Stimulated activated CD8-positive, alpha-beta memory T cell treated with anti-CD3 and anti-CD28 coated beads, Interleukin-15, amount 100 ng/mL, for 4 hours (primary cell): ENCODE data around the gene RAB29.
"Not testable (repeated sequence)": the region's sequence is repeated elsewhere in the genome, so short reads cannot be mapped to it uniquely, and the experiment has no call there.

ENCODE experiments used
- DNase-seq, 2 donors: peaks; one replicate each; pipeline ENCODE4 v3.0.0-alpha.2; 2020; ENCODE audit warnings: low read depth in 2 of 2

RAB29 gene

GRCh38 chr1:205775015-205775716 is at the start of gene RAB29:
Gene RAB29, minus strand, starts transcription at chr1:205775482. Its CDS starts 526 bp downstream, at chr1:205774956.
- DNase-seq = peak; percentile 64 to 79

DNA sequence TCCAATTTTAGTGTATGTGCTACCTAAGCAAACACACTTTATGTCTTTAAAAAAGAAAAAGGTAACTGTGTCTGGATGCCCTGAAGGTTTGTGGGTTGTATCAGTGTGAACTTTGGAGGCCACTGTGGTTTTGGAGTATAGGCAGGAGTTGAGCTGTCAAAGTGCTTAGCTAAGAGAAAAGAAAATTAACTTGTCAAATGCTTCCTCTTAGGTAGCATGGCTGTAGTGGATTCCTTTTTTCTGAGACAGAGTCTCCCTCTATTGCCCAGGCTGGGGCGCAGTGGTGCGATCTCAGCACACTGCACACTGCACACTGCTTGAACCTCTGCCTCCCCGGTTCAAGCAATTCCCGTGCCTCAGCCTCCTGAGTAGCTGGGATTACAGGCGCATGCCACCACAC is 48.9 kb upstream of the RAB29 start:
- DNase-seq = no peak

- DNase-seq = not testable (repeated sequence)
Measured at GRCh38 chr1:205823260-205823659, 48.0 kb upstream of the RAB29 start.

DNA sequence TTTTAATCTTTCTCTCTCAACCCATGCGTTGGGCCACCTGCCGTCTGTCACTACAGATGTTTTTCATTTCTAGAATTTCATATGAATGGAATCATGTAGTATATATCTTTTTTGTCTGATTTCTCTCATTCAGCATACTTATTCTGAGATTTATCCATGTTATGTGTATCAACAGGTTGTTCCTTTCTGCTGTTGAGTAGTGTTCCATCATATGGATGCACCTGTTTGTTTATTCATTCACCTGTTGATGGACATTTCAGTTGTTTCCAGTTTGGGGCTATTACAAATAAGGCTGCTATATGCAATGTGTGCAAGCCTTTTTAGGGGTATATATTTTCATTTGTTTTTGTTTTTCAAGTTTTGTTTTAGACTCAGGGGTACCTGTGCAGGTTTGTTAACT is 47.1 kb upstream of the RAB29 start:
- DNase-seq = no peak

DNA sequence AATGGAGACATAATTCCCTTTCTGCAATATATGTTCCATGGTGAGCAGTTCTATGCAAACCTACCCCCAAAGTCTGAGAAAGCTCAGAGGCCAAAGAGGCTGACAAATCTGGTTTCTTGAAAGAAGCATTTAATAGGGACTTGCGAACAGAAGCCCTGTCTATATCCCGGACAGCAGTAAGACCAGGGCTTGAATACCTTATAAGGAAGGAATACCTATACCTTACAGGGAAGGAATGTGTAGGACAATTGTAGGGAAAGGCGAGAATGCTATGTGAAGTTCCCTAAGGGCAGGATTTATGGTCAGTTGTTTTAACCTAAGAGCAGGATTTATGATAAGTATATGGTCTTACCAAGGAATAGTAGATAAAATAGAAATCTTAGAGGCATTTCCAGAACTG is 42.7 kb upstream of the RAB29 start:
- DNase-seq = no peak

GRCh38 chr1:205817364-205817763 is 42.1 kb upstream of the RAB29 start:
- no peak for DNase-seq

DNA sequence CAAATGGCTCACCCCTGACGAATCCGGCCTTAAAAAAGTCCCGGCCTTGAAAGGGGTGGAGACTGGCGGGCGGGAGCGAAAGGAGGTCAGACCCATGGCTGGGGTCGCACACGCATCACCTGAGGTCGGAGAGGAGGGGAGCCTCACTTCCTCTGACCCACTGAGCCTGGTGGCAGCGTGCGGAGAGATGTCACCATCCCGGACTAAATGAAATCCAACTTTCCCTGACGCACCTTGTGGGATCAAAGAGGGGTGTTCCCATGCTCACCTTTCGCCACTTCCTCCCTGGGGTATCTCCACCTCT is 38.4 kb upstream of the RAB29 start:
- DNase-seq = peak in 1 of 2 donors; percentile 1

- peak; percentile 78 to 81 for DNase-seq
Measured at GRCh38 chr1:205812878-205813754, 37.8 kb upstream of the RAB29 start, which contains the start of gene SLC41A1. Gene SLC41A1, minus strand, starts transcription at chr1:205813198. Its CDS starts 2,757 bp downstream, at chr1:205810441.

DNA sequence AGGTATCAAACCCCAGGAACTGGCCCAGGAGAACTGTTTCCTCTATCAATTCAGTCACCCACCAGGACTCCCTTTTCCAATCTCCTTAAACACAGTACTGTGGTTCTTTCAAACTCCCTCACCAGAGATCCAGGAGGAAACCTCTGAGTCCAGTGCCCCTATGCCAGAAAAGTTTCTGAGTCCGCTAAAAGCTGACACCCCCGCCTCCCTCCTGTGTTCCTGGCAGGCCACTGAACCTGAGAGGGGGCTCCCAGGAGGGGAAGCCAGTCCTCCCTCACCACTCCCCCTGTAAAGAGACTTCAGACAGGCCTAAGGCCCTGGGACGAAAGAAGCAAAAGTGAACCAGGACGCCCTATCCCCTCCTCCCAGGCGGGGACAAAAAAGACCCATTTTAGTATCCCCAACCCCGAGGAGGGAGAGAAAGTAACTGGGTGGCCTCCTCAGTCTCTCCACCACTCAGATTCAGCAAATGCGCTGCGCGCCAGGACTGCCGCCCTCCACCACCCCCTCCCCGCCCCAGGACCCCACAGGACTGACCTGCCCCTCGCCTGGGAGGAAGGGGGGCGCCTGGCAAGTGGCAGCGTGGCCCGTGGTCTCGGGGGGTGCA is 37.1 kb upstream of the RAB29 start:
- DNase-seq = no peak

DNA sequence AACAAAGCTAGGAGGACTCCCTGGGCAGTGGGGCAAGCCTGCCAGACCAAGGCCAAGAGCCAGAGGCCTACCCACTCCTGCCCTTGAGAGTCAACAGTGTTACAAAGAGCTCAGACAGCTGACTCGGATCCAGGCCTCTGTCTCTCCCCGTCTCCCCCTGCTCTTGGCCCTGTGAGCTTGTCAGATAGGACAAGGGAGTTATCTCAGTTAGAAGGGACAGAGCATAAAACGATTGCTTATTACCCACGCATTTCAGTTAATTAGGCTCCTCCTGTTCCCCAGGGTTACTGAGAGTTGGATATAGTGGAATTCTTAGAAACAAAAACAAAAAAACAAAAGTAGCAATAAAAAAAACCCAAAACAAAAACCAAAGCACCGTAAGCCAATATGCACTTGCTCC is 36.4 kb upstream of the RAB29 start:
- DNase-seq = no peak

DNA sequence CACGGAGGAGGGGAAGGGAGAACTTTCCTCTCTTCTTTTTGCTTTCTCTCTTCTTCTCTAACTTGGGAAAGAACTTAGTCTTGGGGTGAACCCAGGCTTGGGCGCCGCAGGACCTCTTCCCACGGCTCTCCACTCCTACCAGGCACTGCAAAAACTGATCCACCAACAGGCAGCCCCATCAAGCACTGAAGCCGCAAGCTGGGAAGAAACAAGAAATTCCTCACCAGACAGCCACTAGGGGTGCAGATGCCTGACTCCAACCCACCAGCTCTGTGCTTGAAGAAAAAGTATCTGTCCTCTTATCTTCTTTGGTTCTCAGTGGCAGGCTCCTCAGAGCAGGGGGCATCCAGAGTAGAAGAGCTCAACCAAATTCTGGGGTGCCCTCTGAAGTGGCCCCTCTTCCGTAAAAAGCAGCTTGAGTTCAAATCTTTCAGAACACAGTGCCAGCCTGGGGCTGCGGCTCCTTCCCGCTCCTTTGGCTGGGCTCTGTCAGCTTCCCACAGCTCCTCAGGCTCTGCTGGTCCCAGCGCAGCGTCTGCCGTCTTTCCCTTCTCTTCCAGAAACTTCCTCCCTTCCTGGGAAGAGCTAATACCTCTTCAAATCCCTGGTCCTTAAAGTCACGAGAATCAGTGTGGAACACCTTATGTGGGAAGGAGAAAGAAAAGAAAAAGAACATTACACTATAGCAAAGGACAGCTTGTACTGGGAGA is 35.3 kb upstream of the RAB29 start:
- DNase-seq = no peak

DNA sequence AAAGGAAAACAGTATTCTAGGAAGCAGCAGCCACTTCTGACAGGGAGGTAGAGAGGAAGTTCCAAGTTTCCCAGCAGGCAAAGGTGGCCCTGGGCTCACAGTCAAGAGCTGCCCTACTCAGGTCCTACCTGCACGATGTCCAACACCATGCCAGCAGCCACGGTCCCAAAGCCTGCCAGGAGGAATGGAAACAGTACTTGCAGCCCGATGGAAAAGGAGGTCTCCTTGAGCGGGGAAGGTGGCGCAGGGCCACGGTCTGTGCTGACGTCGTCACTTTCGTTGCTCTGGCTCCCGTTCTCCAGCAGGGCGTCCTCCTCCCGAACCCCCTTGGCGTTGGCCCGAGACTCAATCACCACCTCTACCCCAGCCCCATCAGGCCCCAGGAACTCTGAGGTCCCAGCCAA is 34.7 kb upstream of the RAB29 start:
- DNase-seq = no peak

DNA sequence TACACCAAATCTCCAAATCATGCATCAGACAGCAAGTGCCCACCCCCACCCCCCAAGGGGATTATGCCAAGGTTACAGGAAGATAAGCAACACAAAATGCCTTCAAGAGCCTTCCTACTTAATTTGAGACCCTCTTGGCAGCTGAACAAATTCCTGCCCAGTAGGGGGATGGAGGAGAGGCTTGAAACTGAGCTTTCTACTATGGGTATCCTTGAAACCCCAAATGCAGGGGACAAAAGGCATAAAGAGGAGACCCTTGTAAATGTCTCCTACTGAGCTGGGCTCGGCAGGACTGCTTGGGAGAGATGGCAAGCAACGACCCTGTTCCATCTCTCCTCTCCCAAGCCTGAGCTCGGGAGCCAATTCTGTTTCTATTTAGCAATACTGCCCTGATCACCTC is 34.2 kb upstream of the RAB29 start:
- DNase-seq = no peak

GRCh38 chr1:205805082-205805711 is 29.9 kb upstream of the RAB29 start:
- DNase-seq = peak in 1 of 2 donors; percentile 14

DNA sequence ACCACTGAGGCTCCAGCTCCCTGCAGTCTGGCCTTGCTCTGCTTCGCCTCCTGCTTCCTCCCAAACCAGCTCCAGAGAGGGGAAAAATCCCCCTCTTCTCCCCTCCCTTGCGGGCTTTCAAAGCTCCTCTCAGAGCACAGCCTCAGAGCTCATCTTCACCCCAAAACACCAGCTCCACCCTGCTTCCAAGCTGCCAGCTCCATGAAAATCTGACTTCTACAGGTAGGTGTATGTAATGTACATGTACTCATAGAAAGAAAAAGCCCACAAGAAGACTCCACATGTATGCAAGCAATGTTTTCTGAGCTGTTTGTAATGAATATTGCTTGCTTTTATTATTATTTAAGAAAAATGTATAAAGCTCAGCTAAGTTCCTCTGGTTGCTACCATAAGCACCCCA is 29.3 kb upstream of the RAB29 start:
- no peak for DNase-seq

DNA sequence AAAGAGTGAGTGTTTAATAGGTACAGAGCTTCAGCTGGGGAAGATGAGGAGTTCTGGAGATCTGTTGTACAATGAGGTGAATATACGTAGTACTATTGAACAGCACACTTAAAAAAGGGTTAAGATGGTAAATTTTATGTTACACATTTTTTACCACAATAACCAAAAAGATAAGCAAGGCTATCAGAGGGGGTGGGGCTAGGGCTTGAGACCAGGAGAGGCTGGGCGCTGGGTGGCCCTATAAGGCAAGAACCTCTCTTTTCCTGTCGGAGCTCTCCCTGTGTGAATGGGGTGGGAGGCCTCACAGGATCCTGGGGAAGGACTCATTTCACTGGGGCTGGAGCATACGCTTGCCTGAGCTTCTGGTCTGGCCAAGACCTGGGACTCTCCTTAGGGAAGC is 28.7 kb upstream of the RAB29 start:
- DNase-seq = no peak

DNA sequence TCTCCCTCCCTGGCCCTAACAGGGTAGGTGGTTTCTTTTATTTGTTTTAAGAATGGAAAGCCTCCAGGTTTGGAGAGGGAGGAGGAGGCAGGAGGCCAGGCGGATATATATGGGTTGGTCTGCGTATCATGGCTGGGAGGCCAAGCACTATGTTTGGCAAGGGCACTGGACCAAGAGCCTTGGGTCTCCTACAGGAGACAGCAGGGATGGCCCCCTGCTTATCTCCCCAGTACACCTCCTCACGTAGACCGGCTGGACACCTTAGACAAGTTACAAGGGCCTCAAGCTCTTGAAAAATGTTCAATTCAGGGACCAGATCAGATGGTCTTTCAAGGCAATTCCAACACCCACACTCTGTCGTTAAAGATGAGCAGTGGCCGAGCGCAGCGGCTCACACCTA is 26.8 kb upstream of the RAB29 start:
- no peak for DNase-seq

DNA sequence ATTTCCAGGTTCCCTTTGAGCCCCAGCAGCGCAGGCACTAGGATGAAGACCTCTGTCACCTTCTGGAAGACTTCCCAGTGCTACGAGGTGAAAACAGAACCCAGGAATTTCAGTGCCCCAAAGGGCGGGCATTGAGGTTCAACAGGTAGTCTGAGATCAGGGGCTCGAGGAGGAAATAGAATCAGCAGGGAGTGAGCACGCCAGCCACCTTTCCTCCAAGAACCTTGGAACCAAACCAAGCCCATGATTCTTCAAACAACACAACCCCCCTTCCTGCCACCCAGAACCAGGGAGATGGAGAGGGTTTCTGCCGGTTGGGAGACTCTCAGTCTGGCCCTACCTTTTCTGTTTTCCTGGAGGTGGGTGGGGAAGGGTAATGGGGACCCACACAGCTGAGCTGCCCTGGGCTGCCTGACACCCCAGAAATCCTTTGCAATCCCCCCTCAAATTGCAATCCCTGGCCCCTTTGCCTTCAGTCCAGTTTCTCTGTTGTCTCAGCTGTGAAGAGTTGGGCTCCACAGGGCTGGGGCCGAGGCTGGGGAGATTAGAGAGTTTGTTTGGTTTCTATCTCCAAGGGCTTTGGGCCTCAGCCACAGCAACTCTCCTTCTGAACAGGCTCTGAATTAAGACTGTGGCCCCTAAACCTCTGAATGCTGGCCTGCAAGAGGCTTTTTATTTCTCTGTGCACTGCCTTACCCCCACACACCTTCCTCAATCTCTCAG is 25.9 kb upstream of the RAB29 start:
- no peak for DNase-seq

- no peak for DNase-seq
Measured at GRCh38 chr1:205800427-205800826, 25.1 kb upstream of the RAB29 start.

DNA sequence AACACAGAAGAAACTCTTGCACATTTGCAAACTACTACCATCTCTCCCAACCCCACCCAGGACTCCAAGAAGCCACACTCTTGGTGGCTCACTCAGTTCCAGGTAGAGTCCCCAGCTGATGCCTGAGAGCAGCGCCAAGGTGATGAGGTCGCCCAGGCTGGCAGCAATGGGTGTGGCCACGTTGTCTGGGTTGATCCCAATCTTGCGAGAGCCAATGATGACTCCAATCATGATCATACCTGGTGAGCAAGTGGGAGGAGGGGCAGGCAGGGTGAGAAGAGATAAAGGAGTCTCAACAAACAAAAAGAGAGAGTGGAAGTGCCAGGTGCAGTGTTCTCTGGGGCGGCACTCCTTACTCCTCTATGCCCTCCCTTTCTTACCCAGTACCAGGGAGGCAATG is 23.3 kb upstream of the RAB29 start:
- DNase-seq = no peak

GRCh38 chr1:205797168-205797567 is 21.9 kb upstream of the RAB29 start:
- no peak for DNase-seq
